NCI-H2227 (cell line): ENCODE data around the gene SLC27A1.

ENCODE experiments used
- DNase-seq: peaks from one replicate; lab custom pipeline; 2025; ENCODE audit not compliant: unreplicated experiment; lab: John Stamatoyannopoulos, UW

SLC27A1 gene

GRCh38 chr19:17470068-17470841 lies at the start of gene SLC27A1:
TSS of gene SLC27A1 (plus strand) at chr19:17470524. CDS start at chr19:17470541, 17 bp downstream.
- peak; percentile 98 for DNase-seq

- DNase-seq, result no peak
Measured at GRCh38 chr19:17421942-17422341, 48.4 kb upstream of the SLC27A1 start.

- no peak for DNase-seq
Measured at GRCh38 chr19:17423429-17424208, 46.7 kb upstream of the SLC27A1 start.

GRCh38 chr19:17424743-17425365 lies 45.5 kb upstream of the SLC27A1 start:
- DNase-seq, result peak; percentile 84

GRCh38 chr19:17429641-17430113 lies 40.6 kb upstream of the SLC27A1 start:
- DNase-seq, result no peak

- DNase-seq, result no peak
Measured at GRCh38 chr19:17431417-17431816, 38.9 kb upstream of the SLC27A1 start.

GRCh38 chr19:17435218-17435617 lies 35.1 kb upstream of the SLC27A1 start:
- DNase-seq, result no peak

GRCh38 chr19:17436094-17436873 lies 34.0 kb upstream of the SLC27A1 start:
- DNase-seq, result no peak

GRCh38 chr19:17436874-17437267 lies 33.5 kb upstream of the SLC27A1 start:
- no peak for DNase-seq

- DNase-seq, result no peak
Measured at GRCh38 chr19:17441241-17442021, 28.9 kb upstream of the SLC27A1 start.

GRCh38 chr19:17445526-17446165 lies 24.7 kb upstream of the SLC27A1 start:
- DNase-seq, result no peak

- no peak for DNase-seq
Measured at GRCh38 chr19:17447704-17448130, 22.6 kb upstream of the SLC27A1 start.

GRCh38 chr19:17448131-17448967 lies 22.0 kb upstream of the SLC27A1 start, which contains the start of gene TMEM221:
TSS of gene TMEM221 (minus strand) at chr19:17448668. CDS start at chr19:17448462, 206 bp downstream.
- peak; percentile 29 for DNase-seq

- DNase-seq, result no peak
Measured at GRCh38 chr19:17450264-17451075, 19.9 kb upstream of the SLC27A1 start.

GRCh38 chr19:17451820-17452219 lies 18.5 kb upstream of the SLC27A1 start:
- DNase-seq, result no peak

- DNase-seq, result peak; percentile 56
Measured at GRCh38 chr19:17454576-17455071, 15.7 kb upstream of the SLC27A1 start.

- DNase-seq, result no peak
Measured at GRCh38 chr19:17455308-17456123, 14.8 kb upstream of the SLC27A1 start.
